Stimulated activated CD4-positive, alpha-beta T cell treated with anti-CD3 and anti-CD28 coated beads, Interleukin-15, amount 100 ng/mL, for 24 hours (primary cell): ENCODE data around the gene SLC22A31.
"Not testable (repeated sequence)": the region's sequence is repeated elsewhere in the genome, so short reads cannot be mapped to it uniquely, and the experiment has no call there.

Experiments
- DNase-seq: peaks from one replicate; pipeline ENCODE4 v3.0.0-alpha.2; 2020

The SLC22A31 gene

DNA sequence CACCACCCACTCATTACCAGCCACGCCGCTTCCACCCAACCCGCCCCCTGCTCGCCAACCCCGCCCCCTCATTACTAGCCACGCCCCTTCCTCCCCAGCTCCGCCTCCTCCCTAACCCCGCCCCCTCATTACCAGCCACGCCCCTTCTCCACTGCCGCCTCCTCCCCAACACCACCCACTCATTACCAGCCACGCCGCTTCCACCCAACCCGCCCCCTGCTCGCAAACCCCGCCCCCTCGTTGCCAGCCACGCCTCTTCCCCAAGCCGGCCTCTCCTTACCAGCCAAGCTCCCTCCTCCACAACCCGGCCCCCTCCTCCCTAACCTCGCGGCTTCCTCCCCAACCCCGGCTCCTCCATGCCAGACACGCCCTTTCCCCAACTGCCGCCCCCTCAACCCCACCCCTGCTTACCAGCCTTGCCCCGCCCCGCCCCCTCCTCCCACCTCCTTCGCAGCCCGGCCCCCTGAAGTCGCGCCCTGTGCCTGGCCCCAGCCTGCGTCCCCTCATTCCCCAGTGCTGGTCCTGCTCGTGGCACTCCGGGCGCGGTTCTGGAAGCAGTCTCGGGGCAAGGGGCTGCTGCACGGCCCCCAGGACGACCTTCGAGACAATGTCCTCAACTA is 7.3 kb downstream of the SLC22A31 start:
- peak; percentile 71 for DNase-seq

DNA sequence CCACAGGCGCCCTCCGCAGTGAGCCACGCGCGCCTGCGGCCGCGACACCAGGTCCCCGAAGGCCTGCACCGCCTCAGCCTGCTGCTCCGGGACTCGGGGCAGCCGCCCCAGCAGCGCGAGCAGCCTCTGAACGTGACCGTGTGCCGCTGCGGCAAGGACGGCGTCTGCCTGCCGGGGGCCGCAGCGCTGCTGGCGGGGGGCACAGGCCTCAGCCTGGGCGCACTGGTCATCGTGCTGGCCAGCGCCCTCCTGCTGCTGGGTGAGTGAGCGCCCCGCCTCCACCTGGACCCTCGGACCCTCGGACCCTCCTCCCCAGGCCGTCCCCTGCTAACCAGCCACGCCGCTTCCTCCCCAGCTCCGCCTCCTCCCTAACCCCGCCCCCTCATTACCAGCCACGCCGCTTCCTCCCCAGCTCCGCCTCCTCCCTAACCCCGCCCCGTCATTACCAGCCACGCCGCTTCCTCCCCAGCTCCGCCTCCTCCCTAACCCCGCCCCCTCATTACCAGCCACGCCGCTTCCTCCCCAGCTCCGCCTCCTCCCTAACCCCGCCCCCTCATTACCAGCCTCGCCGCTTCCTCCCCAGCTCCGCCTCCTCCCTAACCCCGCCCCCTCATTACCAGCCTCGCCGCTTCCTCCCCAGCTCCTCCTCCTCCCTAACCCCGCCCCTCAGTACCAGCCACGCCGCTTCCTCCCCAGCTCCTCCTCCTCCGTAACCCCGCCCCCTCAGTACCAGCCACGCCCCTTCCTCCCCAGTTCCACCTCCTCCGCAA is 8.0 kb downstream of the SLC22A31 start:
- peak; percentile 77 for DNase-seq

DNA sequence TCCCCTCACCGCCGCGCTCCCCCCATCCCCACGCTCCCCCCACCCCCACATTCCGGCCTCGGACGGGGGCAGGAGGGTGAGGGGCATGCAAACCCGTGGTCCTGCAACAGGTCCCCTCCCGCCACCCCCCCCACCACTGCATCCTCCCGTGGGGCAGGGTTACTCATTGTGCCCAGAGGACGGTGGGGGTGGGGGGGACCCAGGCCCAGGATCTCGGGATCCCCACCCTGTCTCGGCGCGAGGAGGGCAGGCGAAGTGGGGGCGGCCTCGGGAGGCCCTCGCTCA is 8.5 kb downstream of the SLC22A31 start:
- DNase-seq = no peak

DNA sequence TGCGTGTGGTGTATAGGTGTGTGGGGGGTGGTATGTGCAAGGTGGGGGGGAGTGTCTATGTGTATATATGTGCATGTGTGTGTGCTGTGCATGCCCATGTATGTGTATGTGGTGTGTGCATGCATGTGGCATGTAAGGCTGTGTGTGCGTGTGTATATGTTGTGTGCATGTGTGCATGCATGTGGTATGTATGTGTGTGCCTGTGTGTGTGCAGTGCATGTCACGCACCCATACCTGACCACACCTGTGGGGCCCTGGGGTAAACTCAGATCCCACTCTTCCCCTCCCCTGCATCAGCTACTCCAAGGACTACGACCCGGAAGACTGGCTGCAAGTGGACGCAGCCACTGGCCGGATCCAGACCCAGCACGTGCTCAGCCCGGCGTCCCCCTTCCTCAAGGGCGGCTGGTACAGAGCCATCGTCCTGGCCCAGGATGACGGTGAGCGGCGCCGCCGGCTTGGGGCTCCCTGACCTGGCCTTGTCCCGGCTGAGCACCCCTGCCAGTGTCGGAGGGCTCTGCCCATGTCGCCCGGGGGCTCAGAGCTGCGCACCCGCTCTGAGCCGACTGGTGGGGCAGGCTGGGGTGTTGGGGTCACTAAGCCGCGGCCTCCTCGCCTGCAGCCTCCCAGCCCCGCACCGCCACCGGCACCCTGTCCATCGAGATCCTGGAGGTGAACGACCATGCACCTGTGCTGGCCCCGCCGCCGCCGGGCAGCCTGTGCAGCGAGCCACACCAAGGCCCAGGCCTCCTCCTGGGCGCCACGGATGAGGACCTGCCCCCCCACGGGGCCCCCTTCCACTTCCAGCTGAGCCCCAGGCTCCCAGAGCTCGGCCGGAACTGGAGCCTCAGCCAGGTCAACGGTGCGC is 9.1 kb downstream of the SLC22A31 start:
- DNase-seq = no peak

DNA sequence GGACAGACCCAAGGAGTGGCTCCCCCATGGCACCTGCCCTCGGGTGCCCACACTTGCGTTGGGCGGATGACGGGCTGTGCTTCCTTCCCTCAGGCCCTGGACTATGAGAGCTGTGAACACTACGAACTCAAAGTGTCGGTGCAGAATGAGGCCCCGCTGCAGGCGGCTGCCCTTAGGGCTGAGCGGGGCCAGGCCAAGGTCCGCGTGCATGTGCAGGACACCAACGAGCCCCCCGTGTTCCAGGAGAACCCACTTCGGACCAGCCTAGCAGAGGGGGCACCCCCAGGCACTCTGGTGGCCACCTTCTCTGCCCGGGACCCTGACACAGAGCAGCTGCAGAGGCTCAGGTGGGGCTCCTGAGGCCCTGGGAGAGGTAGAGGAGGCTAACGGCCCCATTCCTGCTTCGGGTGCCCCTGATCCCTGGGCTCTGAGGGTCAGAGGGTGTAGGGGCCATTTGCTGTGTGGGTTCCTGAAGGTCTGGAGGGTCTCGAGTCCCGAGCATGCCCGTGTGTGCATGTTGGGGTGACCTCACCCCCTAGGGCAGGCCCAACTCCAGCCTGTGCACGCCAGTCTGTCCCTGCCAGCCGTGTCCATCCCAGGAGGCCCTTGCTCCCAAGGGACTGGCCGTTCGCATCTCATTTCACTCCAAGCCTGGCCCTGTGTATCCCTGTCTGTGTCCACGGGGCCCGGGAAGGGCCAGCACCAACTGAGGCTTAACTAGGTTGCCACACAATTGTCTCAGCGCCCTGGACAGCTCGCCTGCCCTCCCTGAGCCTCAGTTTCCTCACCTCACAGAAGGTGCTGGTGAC is 10.0 kb downstream of the SLC22A31 start:
- DNase-seq = no peak

DNA sequence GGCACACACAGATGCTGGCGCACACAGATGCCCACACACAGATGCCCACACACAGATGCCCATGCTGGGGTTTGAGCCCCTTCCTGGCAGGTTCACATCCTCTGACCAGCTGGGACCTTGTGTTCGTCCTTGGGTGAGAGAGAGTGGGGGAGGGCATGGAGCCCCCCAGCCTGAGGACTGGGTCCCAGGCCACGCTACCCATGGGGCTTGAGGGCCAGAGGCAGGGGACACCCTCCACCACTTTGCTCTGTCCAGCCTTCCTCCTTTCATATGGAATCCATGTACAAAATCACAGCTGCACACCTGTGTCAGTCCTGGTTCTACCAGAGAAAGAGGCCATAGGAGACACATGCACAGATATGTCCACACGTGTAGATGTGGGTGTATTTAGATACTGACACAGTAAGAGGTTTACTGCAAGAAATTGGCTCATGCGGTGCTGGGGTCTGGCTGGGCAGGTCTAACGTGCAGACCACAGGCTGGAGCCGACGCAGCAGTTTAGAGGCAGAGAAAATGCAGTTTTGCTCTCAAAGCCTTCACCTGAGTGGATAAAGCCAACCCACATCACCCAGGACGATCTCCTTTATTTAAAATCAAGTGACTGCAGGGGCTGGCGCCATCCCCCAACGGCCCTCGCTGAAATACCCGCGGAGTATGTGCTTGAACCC is 10.8 kb downstream of the SLC22A31 start:
- DNase-seq = no peak

DNA sequence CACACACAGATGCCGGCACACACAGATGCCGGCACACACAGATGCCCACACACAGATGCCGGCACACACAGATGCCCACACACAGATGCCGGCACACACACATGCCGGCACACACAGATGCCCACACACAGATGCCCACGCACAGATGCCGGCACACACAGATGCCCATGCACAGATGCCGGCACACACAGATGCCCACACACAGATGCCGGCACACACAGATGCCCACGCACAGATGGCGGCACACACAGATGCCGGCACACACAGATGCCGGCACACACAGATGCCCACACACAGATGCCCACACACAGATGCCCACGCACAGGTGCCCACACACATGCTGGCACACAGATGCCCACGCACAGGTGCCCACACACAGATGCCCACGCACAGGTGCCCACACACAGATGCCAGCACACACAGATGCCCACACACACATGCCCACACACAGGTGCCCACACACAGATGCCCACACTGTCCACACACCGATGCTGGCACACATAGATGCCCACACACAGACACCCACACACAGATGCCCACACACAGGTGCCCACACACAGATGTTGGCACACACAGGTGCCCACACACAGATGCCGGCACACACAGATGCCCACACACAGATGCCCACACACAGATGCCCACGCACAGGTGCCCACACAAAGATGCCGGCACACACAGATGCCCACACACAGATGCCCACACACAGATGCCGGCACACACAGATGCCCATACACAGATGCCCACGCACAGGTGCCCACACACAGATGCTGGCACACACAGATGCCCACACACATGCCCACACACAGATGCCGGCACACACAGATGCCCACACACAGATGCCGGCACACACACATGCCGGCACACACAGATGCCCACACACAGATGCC is 11.6 kb downstream of the SLC22A31 start:
- not testable (repeated sequence) for DNase-seq

DNA sequence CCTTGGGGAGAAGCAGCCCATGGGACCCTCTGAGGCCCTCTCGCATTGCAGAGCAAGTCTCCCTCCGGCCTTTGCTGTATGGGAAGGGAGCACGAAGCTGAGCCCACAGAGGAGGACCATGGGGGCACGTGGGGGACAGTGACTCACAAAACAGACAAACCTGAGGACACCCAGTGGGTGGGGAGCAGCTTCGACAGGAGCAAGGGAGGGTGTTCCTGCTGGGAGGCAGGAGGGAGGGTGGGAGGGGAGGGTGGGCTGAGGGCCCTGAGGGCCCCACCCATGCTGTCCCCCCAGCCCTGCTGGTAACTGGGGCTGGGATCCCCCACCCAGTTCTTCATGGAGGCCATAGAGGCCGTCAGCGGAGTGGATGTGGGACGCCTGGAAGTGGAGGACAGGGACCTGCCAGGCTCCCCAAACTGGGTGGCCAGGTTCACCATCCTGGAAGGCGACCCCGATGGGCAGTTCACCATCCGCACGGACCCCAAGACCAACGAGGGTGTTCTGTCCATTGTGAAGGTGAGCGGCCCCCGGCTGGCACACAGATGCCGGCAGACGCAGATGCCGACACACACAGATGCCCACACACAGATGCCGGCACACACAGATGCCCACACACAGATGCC is 12.5 kb downstream of the SLC22A31 start:
- no peak for DNase-seq

DNA sequence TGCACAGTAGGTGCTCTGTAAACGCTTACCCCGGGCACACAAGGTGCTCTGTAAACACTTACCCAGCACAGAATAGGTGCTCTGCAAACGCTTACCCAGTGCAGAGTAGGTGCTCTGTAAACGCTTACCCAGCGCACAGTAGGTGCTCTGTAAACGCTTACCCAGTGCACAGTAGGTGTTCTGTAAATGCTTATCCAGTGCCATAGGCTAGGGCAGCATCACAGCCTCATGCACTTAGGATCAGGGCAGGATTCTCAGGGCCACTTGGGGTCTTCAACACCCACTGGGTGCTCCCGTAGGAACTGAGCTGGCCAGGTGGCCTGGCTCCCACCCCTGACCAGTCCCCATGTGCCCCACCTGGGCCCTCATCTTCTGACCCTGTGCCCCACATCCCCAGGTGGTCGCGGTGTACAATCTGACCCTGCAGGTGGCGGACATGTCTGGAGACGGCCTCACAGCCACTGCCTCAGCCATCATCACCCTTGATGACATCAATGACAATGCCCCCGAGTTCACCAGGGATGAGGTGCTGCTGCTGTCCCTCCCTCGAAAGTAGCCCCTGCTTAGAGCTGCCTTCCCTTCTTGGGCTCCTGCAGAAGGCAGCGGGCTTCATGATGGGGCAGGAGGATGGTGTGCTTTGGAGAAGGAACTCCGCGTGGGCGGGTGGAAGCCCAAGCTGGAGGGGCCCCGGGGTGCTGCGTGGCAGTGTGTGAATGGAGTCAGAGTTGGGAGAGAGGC is 13.1 kb downstream of the SLC22A31 start:
- DNase-seq = peak; percentile 49

DNA sequence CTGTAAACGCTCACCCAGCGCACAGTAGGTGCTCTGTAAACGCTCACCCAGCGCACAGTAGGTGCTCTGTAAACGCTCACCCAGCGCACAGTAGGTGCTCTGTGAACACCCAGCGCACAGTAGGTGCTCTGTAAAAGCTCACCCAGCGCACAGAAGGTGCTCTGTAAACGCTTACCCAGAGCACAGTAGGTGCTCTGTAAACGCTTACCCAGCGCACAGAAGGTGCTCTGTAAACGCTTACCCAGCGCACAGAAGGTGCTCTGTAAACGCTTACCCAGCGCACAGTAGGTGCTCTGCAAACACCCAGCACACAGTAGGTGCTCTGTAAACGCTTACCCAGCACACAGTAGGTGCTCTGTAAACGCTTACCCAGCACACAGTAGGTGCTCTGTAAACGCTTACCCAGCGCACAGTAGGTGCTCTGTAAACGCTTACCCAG is 13.7 kb downstream of the SLC22A31 start:
- DNase-seq = not testable (repeated sequence)

DNA sequence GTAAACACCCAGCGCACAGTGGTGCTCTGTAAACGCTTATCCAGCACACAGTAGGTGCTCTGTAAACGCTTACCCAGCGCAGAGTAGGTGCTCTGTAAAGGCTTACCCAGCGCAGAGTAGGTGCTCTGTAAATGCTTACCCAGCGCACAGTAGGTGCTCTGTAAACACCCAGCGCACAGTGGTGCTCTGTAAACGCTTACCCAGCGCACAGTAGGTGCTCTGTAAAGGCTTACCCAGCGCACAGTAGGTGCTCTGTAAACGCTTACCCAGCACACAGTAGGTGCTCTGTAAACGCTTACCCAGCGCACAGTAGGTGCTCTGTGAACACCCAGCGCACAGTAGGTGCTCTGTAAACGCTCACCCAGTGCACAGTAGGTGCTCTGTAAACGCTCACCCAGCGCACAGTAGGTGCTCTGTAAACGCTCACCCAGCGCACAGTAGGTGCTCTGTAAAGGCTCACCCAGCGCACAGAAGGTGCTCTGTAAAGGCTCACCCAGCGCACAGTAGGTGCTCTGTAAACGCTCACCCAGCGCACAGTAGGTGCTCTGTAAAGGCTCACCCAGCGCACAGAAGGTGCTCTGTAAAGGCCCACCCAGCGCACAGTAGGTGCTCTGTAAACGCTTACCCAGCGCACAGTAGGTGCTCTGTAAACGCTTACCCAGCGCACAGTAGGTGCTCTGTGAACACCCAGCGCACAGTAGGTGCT is 14.3 kb downstream of the SLC22A31 start:
- not testable (repeated sequence) for DNase-seq

DNA sequence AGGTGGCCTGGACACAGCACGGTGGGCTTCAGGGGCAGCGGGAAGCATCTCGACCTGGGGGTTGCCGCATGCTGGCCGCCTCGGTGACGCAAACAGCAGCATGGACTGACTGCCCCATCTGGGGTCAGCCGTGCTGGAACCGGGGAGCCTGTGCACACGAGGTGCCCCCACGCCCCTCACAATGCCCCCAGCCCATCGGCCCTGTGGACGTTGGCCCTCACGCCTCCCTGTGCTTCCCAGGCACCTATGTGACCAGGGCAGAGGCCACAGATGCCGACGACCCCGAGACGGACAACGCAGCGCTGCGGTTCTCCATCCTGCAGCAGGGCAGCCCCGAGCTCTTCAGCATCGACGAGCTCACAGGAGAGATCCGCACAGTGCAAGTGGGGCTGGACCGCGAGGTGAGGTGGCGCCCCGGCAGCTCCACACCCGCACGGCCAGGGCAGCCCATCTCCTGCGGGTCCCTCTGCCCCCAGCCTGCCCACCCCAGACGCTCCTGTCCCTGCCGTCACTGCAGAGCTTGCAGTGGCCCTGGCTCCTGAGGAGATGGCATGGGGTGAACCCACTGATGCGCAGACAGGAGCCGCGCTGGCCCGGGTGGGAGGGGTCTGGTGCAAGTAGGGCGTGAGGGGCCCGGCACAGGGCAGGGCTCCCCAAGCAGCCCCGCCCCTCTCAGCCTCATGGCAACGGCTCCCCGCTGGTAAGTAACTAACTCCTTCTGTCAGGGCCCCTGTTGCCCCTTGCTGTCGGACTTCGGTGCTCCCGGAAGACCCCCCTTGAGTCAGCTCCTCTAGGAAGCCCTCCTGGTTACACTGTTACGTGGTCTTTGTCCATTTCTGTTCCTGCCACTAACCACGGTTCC is 15.2 kb downstream of the SLC22A31 start:
- DNase-seq = no peak

DNA sequence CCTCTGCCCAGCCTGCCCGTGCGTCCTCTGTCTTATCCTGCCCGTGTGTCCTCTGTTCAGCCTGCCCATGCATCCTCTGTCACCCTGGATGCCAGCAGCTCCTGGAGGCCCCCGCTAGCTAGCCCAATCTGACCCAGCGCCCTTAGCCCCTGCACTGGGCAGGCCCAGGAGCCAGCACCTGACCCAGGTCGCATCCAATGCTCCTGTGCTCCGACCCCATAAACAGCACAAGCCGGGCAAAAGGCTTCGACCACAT is 15.7 kb downstream of the SLC22A31 start:
- DNase-seq = no peak

DNA sequence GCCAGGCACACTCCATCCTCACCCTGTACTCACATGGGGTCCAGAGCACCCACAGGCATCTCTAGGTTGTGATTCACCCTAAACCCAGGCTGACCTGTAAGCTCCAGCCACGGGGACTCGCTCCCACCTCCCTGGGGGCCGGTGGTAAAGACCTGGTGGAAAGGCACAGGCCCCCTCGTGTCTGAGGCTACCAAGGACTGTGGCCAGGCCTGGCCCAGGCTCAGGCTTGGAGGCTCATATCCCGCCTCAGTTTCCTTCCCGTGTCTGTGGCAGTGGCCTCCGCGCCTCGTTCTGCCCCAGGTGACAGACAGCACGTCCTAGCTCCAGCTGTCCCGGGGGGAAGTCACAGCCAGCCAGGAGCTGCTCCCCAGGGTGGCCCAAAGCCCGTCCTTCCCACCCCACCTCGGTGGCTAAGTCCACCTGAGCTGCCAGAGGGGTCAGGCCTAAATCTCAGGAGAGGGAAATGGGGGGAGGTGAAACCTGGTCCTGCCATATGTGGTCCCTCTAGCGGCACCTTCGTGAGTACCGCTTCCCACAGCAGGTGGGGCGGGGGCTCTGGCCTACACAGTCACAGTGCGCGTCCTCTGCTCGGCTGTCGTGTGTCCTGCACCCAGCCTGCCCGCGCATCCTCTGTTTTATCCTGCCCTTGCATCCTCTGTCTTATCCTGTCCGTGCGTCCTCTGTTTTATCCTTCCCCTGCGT is 16.2 kb downstream of the SLC22A31 start:
- no peak for DNase-seq

DNA sequence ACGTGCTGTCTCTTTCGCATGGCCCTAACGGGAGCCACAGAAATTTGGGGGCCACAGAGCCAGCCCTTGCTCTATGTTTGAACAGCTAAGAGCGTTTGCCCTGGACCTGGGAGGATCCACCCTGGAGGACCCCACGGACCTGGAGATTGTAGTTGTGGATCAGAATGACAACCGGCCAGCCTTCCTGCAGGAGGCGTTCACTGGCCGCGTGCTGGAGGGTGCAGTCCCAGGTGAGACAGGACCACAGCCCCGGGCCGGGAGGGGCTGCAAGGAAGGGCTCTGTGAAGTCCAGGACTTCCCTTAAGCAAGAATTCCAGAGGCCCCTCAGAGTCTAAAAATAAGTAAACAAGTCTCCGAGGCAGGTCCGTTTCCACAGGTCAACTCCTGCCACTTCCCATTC is 16.9 kb downstream of the SLC22A31 start:
- no peak for DNase-seq

DNA sequence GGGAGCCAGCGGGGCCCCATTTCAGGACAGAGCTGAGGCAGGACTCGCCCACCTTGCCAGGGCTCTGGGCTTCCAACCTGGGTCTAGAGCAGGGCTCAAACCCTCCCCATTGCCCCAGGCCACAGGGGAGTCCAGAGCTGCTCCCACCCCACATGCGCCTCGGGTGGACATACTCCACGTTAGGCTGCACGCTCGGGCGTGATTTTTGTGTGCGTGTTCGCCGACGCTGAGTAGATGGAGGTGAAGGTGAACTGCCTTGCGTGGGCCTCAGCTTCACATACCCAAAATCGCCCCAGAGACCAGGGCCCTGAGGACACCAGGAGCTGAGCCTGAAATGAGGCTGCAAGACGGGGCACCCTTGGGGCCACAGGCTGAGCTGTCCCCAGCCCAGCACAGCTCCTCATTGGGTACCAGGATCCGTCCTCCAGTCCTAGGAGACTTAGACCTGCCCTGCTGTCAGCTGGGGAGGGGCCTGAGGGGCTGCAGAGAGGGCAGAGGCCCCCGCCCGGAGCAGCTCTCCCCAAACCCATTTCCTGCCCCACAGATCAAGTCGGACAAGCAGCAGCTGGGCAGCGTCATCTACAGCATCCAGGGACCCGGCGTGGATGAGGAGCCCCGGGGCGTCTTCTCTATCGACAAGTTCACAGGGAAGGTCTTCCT is 20.6 kb downstream of the SLC22A31 start:
- DNase-seq = no peak

DNA sequence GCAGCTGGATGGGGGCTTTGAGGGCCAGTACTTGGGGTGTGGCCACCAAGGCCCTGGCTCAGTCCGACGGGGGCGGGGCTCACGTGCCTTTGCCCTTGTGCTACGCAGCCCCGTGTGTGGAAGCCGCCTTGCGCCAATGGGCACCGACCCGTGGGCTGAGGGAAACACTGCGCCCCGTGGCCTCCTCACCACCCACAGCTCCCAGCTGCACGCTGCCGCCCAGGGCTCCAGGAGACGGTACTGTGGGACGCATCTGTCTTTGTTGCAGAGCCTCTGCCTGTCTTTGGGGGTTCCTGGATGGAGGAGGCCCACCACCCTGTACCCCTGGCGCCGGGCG is 21.2 kb downstream of the SLC22A31 start:
- no peak for DNase-seq
